HG03460 (cell line): ENCODE results near the gene ALB.

Experiments used
- ATAC-seq: cut with Tn5 transposase; IDR thresholded peaks from one replicate; pipeline ENCODE4 v1.9.1; 2021; ENCODE audit not compliant: unreplicated experiment

The ALB gene

GRCh38 chr4:73408181-73408867 lies 4.2 kb downstream of the ALB start:
- no peak for ATAC-seq

- ATAC-seq, result no peak
These were observed 5.2 kb downstream of the ALB start for GRCh38 chr4:73409012-73409862.

GRCh38 chr4:73409978-73410548 lies 6.0 kb downstream of the ALB start:
- no peak for ATAC-seq

- no peak for ATAC-seq
These were observed 7.0 kb downstream of the ALB start for GRCh38 chr4:73410916-73411730.

DNA sequence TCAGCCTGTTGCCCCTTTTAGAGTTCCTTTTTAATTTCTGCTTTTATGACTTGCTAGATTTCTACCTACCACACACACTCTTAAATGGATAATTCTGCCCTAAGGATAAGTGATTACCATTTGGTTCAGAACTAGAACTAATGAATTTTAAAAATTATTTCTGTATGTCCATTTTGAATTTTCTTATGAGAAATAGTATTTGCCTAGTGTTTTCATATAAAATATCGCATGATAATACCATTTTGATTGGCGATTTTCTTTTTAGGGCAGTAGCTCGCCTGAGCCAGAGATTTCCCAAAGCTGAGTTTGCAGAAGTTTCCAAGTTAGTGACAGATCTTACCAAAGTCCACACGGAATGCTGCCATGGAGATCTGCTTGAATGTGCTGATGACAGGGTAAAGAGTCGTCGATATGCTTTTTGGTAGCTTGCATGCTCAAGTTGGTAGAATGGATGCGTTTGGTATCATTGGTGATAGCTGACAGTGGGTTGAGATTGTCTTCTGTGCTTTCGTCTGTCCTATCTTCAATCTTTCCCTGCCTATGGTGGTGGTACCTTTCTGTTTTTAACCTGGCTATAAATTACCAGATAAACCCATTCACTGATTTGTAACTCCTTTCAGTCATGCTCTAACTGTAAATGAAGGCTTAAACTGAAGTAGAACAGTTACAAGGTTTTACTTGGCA lies 7.8 kb downstream of the ALB start:
- ATAC-seq, result no peak

DNA sequence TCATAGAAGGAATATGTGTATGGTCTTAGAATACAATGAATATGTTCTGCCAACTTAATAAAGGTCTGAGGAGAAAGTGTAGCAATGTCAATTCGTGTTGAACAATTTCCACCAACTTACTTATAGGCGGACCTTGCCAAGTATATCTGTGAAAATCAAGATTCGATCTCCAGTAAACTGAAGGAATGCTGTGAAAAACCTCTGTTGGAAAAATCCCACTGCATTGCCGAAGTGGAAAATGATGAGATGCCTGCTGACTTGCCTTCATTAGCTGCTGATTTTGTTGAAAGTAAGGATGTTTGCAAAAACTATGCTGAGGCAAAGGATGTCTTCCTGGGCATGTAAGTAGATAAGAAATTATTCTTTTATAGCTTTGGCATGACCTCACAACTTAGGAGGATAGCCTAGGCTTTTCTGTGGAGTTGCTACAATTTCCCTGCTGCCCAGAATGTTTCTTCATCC lies 9.2 kb downstream of the ALB start:
- no peak for ATAC-seq

DNA sequence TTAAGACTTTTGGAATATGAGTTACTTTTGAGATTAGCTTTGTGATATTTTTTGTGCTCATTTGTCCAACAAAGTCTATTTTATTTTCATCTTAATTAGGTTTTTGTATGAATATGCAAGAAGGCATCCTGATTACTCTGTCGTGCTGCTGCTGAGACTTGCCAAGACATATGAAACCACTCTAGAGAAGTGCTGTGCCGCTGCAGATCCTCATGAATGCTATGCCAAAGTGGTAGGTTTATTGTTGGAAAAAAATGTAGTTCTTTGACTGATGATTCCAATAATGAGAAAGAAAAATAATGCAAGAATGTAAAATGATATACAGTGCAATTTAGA lies 10.8 kb downstream of the ALB start:
- no peak for ATAC-seq

GRCh38 chr4:73415807-73416238 lies 11.7 kb downstream of the ALB start:
- no peak for ATAC-seq

- ATAC-seq, result no peak
These were observed 12.5 kb downstream of the ALB start for GRCh38 chr4:73416423-73417087.

DNA sequence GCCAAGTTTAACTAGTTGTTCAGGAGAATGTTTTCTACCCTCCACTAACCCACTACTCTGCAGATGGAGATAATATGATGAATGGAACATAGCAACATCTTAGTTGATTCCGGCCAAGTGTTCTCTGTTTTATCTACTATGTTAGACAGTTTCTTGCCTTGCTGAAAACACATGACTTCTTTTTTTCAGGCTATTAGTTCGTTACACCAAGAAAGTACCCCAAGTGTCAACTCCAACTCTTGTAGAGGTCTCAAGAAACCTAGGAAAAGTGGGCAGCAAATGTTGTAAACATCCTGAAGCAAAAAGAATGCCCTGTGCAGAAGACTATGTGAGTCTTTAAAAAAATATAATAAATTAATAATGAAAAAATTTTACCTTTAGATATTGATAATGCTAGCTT lies 13.3 kb downstream of the ALB start:
- no peak for ATAC-seq

DNA sequence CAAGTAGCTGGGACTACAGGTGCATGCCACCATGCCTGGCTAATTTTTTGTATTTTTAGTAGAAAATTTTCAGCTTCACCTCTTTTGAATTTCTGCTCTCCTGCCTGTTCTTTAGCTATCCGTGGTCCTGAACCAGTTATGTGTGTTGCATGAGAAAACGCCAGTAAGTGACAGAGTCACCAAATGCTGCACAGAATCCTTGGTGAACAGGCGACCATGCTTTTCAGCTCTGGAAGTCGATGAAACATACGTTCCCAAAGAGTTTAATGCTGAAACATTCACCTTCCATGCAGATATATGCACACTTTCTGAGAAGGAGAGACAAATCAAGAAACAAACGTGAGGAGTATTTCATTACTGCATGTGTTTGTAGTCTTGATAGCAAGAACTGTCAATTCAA lies 13.9 kb downstream of the ALB start:
- no peak for ATAC-seq

DNA sequence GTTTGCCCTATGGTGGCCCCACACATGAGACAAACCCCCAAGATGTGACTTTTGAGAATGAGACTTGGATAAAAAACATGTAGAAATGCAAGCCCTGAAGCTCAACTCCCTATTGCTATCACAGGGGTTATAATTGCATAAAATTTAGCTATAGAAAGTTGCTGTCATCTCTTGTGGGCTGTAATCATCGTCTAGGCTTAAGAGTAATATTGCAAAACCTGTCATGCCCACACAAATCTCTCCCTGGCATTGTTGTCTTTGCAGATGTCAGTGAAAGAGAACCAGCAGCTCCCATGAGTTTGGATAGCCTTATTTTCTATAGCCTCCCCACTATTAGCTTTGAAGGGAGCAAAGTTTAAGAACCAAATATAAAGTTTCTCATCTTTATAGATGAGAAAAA lies 14.6 kb downstream of the ALB start:
- no peak for ATAC-seq

GRCh38 chr4:73419106-73420038 lies 15.3 kb downstream of the ALB start:
- no peak for ATAC-seq

DNA sequence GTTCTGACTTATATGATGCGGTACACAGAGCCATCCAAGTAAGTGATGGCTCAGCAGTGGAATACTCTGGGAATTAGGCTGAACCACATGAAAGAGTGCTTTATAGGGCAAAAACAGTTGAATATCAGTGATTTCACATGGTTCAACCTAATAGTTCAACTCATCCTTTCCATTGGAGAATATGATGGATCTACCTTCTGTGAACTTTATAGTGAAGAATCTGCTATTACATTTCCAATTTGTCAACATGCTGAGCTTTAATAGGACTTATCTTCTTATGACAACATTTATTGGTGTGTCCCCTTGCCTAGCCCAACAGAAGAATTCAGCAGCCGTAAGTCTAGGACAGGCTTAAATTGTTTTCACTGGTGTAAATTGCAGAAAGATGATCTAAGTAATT lies 16.5 kb downstream of the ALB start:
- ATAC-seq, result no peak

- ATAC-seq, result no peak
These were observed 17.8 kb downstream of the ALB start for GRCh38 chr4:73421708-73422457.

GRCh38 chr4:73422458-73422752 lies 18.3 kb downstream of the ALB start:
- ATAC-seq, result no peak

GRCh38 chr4:73423184-73423583 lies 19.1 kb downstream of the ALB start:
- no peak for ATAC-seq

- no peak for ATAC-seq
These were observed 22.6 kb downstream of the ALB start for GRCh38 chr4:73426666-73427065.

DNA sequence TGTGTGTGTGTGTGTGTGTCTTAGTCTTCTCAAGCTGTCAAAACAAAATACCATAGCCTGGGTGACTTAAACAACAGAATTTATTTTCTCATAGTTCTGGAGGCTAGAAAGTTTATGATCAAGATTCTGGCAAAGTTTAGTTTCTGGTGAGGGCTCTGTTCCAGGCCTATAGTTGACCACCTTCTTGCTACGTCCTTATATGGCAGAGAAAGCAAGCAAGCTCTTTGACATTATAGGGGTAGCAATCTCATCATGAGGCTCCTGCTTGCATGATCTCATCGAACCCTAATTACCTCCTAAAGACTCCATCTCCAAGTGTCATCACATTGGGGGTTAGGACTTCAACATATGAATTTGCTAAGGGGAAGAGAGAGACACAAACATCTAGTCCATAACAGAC lies 25.0 kb downstream of the ALB start:
- no peak for ATAC-seq
